ENCODE data around the gene CROCC.
"Not testable (repeated sequence)": the region's sequence is repeated elsewhere in the genome, so short reads cannot be mapped to it uniquely, and the experiment has no call there.

Gene CROCC

GRCh38 chr1:16955186-16955585 lies 33.5 kb downstream of the CROCC start:
- Histone ChIP-seq H3K4me1 (ENCODE audit: control insufficient read depth in 1 of 2, insufficient read depth in 2 of 2, low read length in 2 of 2) (peaks cover 0 to 1% of the 10 kb centered on the region in 2 donors), H3K9me3 (ENCODE audit: control insufficient read depth in 1 of 2, low read length in 2 of 2) (no peaks in the 10 kb centered on the region), H3K4me3 (ENCODE audit: low read depth in 1 of 2, low read length in 2 of 2) (no peak overlapping the region), H3K27ac (ENCODE audit: low read depth, low read length) (no peak overlapping the region), H3K27me3 (ENCODE audit: control insufficient read depth in 1 of 2, insufficient read depth in 2 of 2, low read length in 2 of 2) (no peaks in the 10 kb centered on the region), H3K9ac (ENCODE audit: low read depth in 1 of 2, low read length in 2 of 2) (no peak overlapping the region), H3K36me3 (ENCODE audit: control insufficient read depth in 1 of 2, insufficient read depth in 2 of 2, low read length in 2 of 2) (peaks cover 0 to 4% of the 10 kb centered on the region in 2 donors)

GRCh38 chr1:16956775-16957174 lies 35.0 kb downstream of the CROCC start:
- no peaks in the 10 kb centered on the region for H3K27me3 ChIP-seq (ENCODE audit: control insufficient read depth in 1 of 2, insufficient read depth in 2 of 2, low read length in 2 of 2)
- no peaks in the 10 kb centered on the region for H3K9me3 ChIP-seq (ENCODE audit: control insufficient read depth in 1 of 2, low read length in 2 of 2)
- H3K27ac ChIP-seq (ENCODE audit: low read depth, low read length) = no peak overlapping the region
- peaks cover 0 to 4% of the 10 kb centered on the region in 2 donors for H3K36me3 ChIP-seq (ENCODE audit: control insufficient read depth in 1 of 2, insufficient read depth in 2 of 2, low read length in 2 of 2)
- no peak overlapping the region for H3K4me3 ChIP-seq (ENCODE audit: low read depth in 1 of 2, low read length in 2 of 2)
- no peak overlapping the region for H3K9ac ChIP-seq (ENCODE audit: low read depth in 1 of 2, low read length in 2 of 2)
- H3K4me1 ChIP-seq (ENCODE audit: control insufficient read depth in 1 of 2, insufficient read depth in 2 of 2, low read length in 2 of 2) = peaks cover 0 to 5% of the 10 kb centered on the region in 2 donors

GRCh38 chr1:16957731-16958130 lies 36.0 kb downstream of the CROCC start:
- Histone ChIP-seq H3K27me3 (ENCODE audit: control insufficient read depth in 1 of 2, insufficient read depth in 2 of 2, low read length in 2 of 2) (no peaks in the 10 kb centered on the region), H3K4me1 (ENCODE audit: control insufficient read depth in 1 of 2, insufficient read depth in 2 of 2, low read length in 2 of 2) (peaks cover 0 to 5% of the 10 kb centered on the region in 2 donors), H3K9me3 (ENCODE audit: control insufficient read depth in 1 of 2, low read length in 2 of 2) (no peaks in the 10 kb centered on the region), H3K9ac (ENCODE audit: low read depth in 1 of 2, low read length in 2 of 2) (no peak overlapping the region), H3K4me3 (ENCODE audit: low read depth in 1 of 2, low read length in 2 of 2) (no peak overlapping the region), H3K36me3 (ENCODE audit: control insufficient read depth in 1 of 2, insufficient read depth in 2 of 2, low read length in 2 of 2) (peaks cover 0 to 4% of the 10 kb centered on the region in 2 donors), H3K27ac (ENCODE audit: low read depth, low read length) (no peak overlapping the region)

GRCh38 chr1:16958475-16958874 lies 36.7 kb downstream of the CROCC start:
- H3K4me1 ChIP-seq (ENCODE audit: control insufficient read depth in 1 of 2, insufficient read depth in 2 of 2, low read length in 2 of 2) = peaks cover 0 to 5% of the 10 kb centered on the region in 2 donors
- peaks cover 0 to 4% of the 10 kb centered on the region in 2 donors for H3K36me3 ChIP-seq (ENCODE audit: control insufficient read depth in 1 of 2, insufficient read depth in 2 of 2, low read length in 2 of 2)
- no peak overlapping the region for H3K27ac ChIP-seq (ENCODE audit: low read depth, low read length)

GRCh38 chr1:16960560-16961296 lies 39.0 kb downstream of the CROCC start:
- Histone ChIP-seq H3K4me3 (ENCODE audit: low read depth in 1 of 2, low read length in 2 of 2) (peak overlapping the region; percentile 51 to 60), H3K27ac (ENCODE audit: low read depth, low read length) (no peak overlapping the region)

More at GRCh38 chr1:16958475-16958874, 36.7 kb downstream of the CROCC start:
- Histone ChIP-seq H3K27me3 (ENCODE audit: control insufficient read depth in 1 of 2, insufficient read depth in 2 of 2, low read length in 2 of 2) (no peaks in the 10 kb centered on the region), H3K4me3 (ENCODE audit: low read depth in 1 of 2, low read length in 2 of 2) (no peak overlapping the region), H3K9me3 (ENCODE audit: control insufficient read depth in 1 of 2, low read length in 2 of 2) (no peaks in the 10 kb centered on the region), H3K9ac (ENCODE audit: low read depth in 1 of 2, low read length in 2 of 2) (no peak overlapping the region)

GRCh38 chr1:16961297-16962133 lies 39.8 kb downstream of the CROCC start:
- no peak overlapping the region for H3K27ac ChIP-seq (ENCODE audit: low read depth, low read length)
- no peaks in the 10 kb centered on the region for H3K27me3 ChIP-seq (ENCODE audit: control insufficient read depth in 1 of 2, insufficient read depth in 2 of 2, low read length in 2 of 2)
- peaks cover 0 to 5% of the 10 kb centered on the region in 2 donors for H3K4me1 ChIP-seq (ENCODE audit: control insufficient read depth in 1 of 2, insufficient read depth in 2 of 2, low read length in 2 of 2)
- H3K36me3 ChIP-seq (ENCODE audit: control insufficient read depth in 1 of 2, insufficient read depth in 2 of 2, low read length in 2 of 2) = no peaks in the 10 kb centered on the region
- H3K4me3 ChIP-seq (ENCODE audit: low read depth in 1 of 2, low read length in 2 of 2) = peak overlapping the region; percentile 8 to 51
- no peak overlapping the region for H3K9ac ChIP-seq (ENCODE audit: low read depth in 1 of 2, low read length in 2 of 2)
- no peaks in the 10 kb centered on the region for H3K9me3 ChIP-seq (ENCODE audit: control insufficient read depth in 1 of 2, low read length in 2 of 2)

More at GRCh38 chr1:16960560-16961296, 39.0 kb downstream of the CROCC start:
- H3K36me3 ChIP-seq (ENCODE audit: control insufficient read depth in 1 of 2, insufficient read depth in 2 of 2, low read length in 2 of 2) = no peaks in the 10 kb centered on the region
- no peaks in the 10 kb centered on the region for H3K9me3 ChIP-seq (ENCODE audit: control insufficient read depth in 1 of 2, low read length in 2 of 2)
- H3K27me3 ChIP-seq (ENCODE audit: control insufficient read depth in 1 of 2, insufficient read depth in 2 of 2, low read length in 2 of 2) = no peaks in the 10 kb centered on the region
- H3K4me1 ChIP-seq (ENCODE audit: control insufficient read depth in 1 of 2, insufficient read depth in 2 of 2, low read length in 2 of 2) = peaks cover 0 to 5% of the 10 kb centered on the region in 2 donors
- H3K9ac ChIP-seq (ENCODE audit: low read depth in 1 of 2, low read length in 2 of 2) = peak overlapping the region in 1 of 2 donors; percentile 32

DNA sequence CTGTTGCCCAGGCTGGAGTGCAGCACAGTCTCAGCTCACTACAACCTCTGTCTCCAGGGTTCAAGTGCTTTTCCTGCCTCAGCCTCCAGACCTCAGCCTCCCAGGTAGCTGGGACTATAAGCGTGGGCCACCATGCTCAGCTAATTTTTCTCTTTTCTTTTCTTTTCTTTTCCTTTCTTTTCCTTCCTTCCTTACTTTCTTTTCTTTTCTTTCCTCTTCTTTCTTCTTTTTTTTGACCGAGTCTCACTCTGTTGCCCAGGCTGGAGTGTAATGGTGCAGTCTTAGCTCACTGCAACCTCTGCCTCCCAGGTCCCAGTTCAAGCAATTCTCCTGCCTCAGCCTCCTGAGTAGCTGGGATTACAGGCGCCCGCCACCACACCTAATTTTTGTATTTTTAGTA lies 42.4 kb downstream of the CROCC start:
- not testable (repeated sequence) for H3K4me3 ChIP-seq (ENCODE audit: low read depth in 1 of 2, low read length in 2 of 2); H3K9me3 ChIP-seq (ENCODE audit: control insufficient read depth in 1 of 2, low read length in 2 of 2)

GRCh38 chr1:16965486-16966067 lies 43.8 kb downstream of the CROCC start:
- H3K9ac ChIP-seq (ENCODE audit: low read depth in 1 of 2, low read length in 2 of 2) = no peak overlapping the region
- peaks cover 0 to 4% of the 10 kb centered on the region in 2 donors for H3K36me3 ChIP-seq (ENCODE audit: control insufficient read depth in 1 of 2, insufficient read depth in 2 of 2, low read length in 2 of 2)
- H3K27ac ChIP-seq (ENCODE audit: low read depth, low read length) = no peak overlapping the region
- no peak overlapping the region for H3K4me3 ChIP-seq (ENCODE audit: low read depth in 1 of 2, low read length in 2 of 2)
- no peaks in the 10 kb centered on the region for H3K27me3 ChIP-seq (ENCODE audit: control insufficient read depth in 1 of 2, insufficient read depth in 2 of 2, low read length in 2 of 2)
- H3K9me3 ChIP-seq (ENCODE audit: control insufficient read depth in 1 of 2, low read length in 2 of 2) = no peaks in the 10 kb centered on the region
- H3K4me1 ChIP-seq (ENCODE audit: control insufficient read depth in 1 of 2, insufficient read depth in 2 of 2, low read length in 2 of 2) = no peaks in the 10 kb centered on the region

More for the DNA sequence above, 42.4 kb downstream of the CROCC start:
- H3K27ac ChIP-seq (ENCODE audit: low read depth, low read length); H3K36me3 ChIP-seq (ENCODE audit: control insufficient read depth in 1 of 2, insufficient read depth in 2 of 2, low read length in 2 of 2); H3K27me3 ChIP-seq (ENCODE audit: control insufficient read depth in 1 of 2, insufficient read depth in 2 of 2, low read length in 2 of 2); H3K9ac ChIP-seq (ENCODE audit: low read depth in 1 of 2, low read length in 2 of 2); H3K4me1 ChIP-seq (ENCODE audit: control insufficient read depth in 1 of 2, insufficient read depth in 2 of 2, low read length in 2 of 2): not testable (repeated sequence)

GRCh38 chr1:16966282-16966681 lies 44.6 kb downstream of the CROCC start:
- Histone ChIP-seq H3K27ac (ENCODE audit: low read depth, low read length) (no peak overlapping the region), H3K4me3 (ENCODE audit: low read depth in 1 of 2, low read length in 2 of 2) (no peak overlapping the region), H3K9ac (ENCODE audit: low read depth in 1 of 2, low read length in 2 of 2) (no peak overlapping the region), H3K27me3 (ENCODE audit: control insufficient read depth in 1 of 2, insufficient read depth in 2 of 2, low read length in 2 of 2) (no peaks in the 10 kb centered on the region), H3K4me1 (ENCODE audit: control insufficient read depth in 1 of 2, insufficient read depth in 2 of 2, low read length in 2 of 2) (peaks cover 0 to 4% of the 10 kb centered on the region in 2 donors), H3K9me3 (ENCODE audit: control insufficient read depth in 1 of 2, low read length in 2 of 2) (no peaks in the 10 kb centered on the region), H3K36me3 (ENCODE audit: control insufficient read depth in 1 of 2, insufficient read depth in 2 of 2, low read length in 2 of 2) (peaks cover 0 to 4% of the 10 kb centered on the region in 2 donors)

DNA sequence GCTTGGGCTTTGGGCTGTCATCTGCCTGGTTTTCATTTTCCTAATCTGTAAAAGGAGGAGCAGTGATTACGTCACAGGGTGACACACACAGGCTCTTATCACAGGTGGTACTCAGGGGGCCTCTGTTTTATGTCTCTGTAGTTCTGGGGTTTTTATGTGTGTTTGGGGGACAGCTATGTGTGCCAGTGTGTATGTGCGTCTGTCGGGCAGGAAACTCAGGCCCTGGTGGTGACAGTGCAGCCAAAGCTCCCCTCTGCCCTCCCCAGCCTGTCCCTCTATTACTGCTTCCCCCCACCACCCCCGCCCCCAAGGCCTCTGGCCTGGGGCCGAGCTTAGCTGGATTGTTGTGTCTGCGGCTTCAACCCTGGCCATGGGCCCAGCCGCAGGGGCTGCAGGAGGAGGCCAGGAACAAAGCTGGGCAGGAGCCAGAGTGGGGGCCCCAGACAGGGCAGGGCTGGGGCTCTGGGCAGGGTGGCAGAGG lies 45.4 kb downstream of the CROCC start:
- Histone ChIP-seq H3K27me3 (ENCODE audit: control insufficient read depth in 1 of 2, insufficient read depth in 2 of 2, low read length in 2 of 2) (no peaks in the 10 kb centered on the region), H3K4me1 (ENCODE audit: control insufficient read depth in 1 of 2, insufficient read depth in 2 of 2, low read length in 2 of 2) (peaks cover 0 to 10% of the 10 kb centered on the region in 2 donors), H3K4me3 (ENCODE audit: low read depth in 1 of 2, low read length in 2 of 2) (no peak overlapping the region), H3K36me3 (ENCODE audit: control insufficient read depth in 1 of 2, insufficient read depth in 2 of 2, low read length in 2 of 2) (peaks cover 0 to 4% of the 10 kb centered on the region in 2 donors), H3K27ac (ENCODE audit: low read depth, low read length) (no peak overlapping the region), H3K9me3 (ENCODE audit: control insufficient read depth in 1 of 2, low read length in 2 of 2) (no peaks in the 10 kb centered on the region), H3K9ac (ENCODE audit: low read depth in 1 of 2, low read length in 2 of 2) (no peak overlapping the region)

Measured in duodenal mucosa (tissue), 2 donors.